GM12878 (cell line): ENCODE results near the gene DCAF8. TPM values are rescaled to one million over a fixed set of nuclear protein-coding genes. Genes with fewer than 3 reads are reported as not detected.

Source experiments
- ATAC-seq: fragments of 200-7000 bp; cut with Tn5 transposase; 3 replicates; pipeline ENCODE4 v1.9.1; 2020; ENCODE audit warnings: mild to moderate bottlenecking, moderate library complexity
- BruUV-seq: library from RNA; stranded (reverse); fragments of 400-500 nt; replicated peaks from 2 replicates; lab custom pipeline; 2021; lab: Mats Ljungman, UMichigan
- CTCF ChIA-PET: fragments of 300-600 bp; sonication (Branson Sonifier 250); formaldehyde crosslinking; extraction: SDS; loops from one replicate; lab custom pipeline; 2021; ENCODE audit warnings: inconsistent platforms; lab: Yijun Ruan, JAX
- POLR2A ChIA-PET: fragments of 350-600 bp; formaldehyde crosslinking; extraction: SDS; loops from one replicate; lab custom pipeline; 2021; ENCODE audit warnings: inconsistent platforms; lab: Charles Lee
- RAD21 ChIA-PET: fragments of 300-600 bp; sonication (Branson Sonifier 250); formaldehyde crosslinking; loops from one replicate; lab custom pipeline; 2023; ENCODE audit warnings: antibody characterized with exemption; ENCODE audit not compliant: unreplicated experiment; lab: Charles Lee
- SMC1A ChIA-PET: fragments of 300-600 bp; sonication (Branson Sonifier 250); formaldehyde crosslinking; loops from one replicate; lab custom pipeline; 2023; ENCODE audit not compliant: unreplicated experiment, uncharacterized antibody; lab: Charles Lee
- DNase-seq: peaks from one replicate; pipeline ENCODE4 v3.0.0-alpha.2; 2011; ENCODE audit warnings: low read depth, low spot score
- FAIRE-seq: peaks from 3 replicates; lab custom pipeline; 2011; peaks lifted over from hg19 to GRCh38; lab: Jason Lieb, UNC
- H2AFZ ChIP-seq: 2 replicates; pipeline ENCODE4 v1.6.0; 2011; ENCODE audit warnings: low read depth, low read length, control low read depth; ENCODE audit not compliant: control insufficient read depth
- H3K27ac ChIP-seq: 2 replicates; pipeline ENCODE4 v1.5.1; 2011; ENCODE audit warnings: control low read depth; ENCODE audit not compliant: control insufficient read depth, insufficient read depth
- H3K27me3 ChIP-seq, 2 experiments: replicated peaks in 1 of 2; 2 replicates each; pipeline versions ENCODE4 v1.6.0 to v1.6.1; 2011; ENCODE audit warnings: low read length in 1 of 2; ENCODE audit not compliant: control insufficient read depth in 2 of 2, insufficient read depth in 2 of 2
- H3K36me3 ChIP-seq, 2 experiments: 2 replicates each; pipeline ENCODE4 v1.5.1; 2011; ENCODE audit warnings: low read length in 1 of 2; ENCODE audit not compliant: control insufficient read depth in 2 of 2, insufficient read depth in 2 of 2
- H3K4me1 ChIP-seq: 2 replicates; pipeline ENCODE4 v1.6.1; 2011; ENCODE audit warnings: mild to moderate bottlenecking, low read length, moderate library complexity, mixed read lengths; ENCODE audit not compliant: control insufficient read depth, insufficient read depth
- H3K4me2 ChIP-seq: 2 replicates; pipeline ENCODE4 v1.6.0; 2011; ENCODE audit warnings: control low read depth; ENCODE audit not compliant: control insufficient read depth, insufficient read depth
- H3K4me3 ChIP-seq: fragments of 200-600 bp; sonication (generic); 2 replicates; pipeline ENCODE4 v1.5.1; 2016
- H3K79me2 ChIP-seq: 2 replicates; pipeline ENCODE4 v1.6.0; 2011; ENCODE audit warnings: low read length; ENCODE audit not compliant: control insufficient read depth, insufficient read depth
- H3K9ac ChIP-seq: 2 replicates; pipeline ENCODE4 v1.8.0; 2011; ENCODE audit warnings: low read length, control low read depth, mixed read lengths; ENCODE audit not compliant: control insufficient read depth, insufficient read depth
- H3K9me3 ChIP-seq: replicated peaks from 3 replicates; pipeline ENCODE4 v1.5.1; 2011; ENCODE audit warnings: mild to moderate bottlenecking, low read length; ENCODE audit not compliant: control insufficient read depth, insufficient read depth
- H4K20me1 ChIP-seq: 2 replicates; pipeline ENCODE4 v1.6.0; 2011; ENCODE audit not compliant: control insufficient read depth, insufficient read depth
- ATF7 ChIP-seq: fragments of 450-650 bp; IDR thresholded peaks from 2 replicates; pipeline ENCODE4 v1.6.1; 2016; ENCODE audit warnings: low read depth, mild to moderate bottlenecking
- CHD1 ChIP-seq: IDR thresholded peaks from 2 replicates; pipeline ENCODE4 v1.6.1; 2012; ENCODE audit warnings: low read depth, low read length, improper control_type of control experiment
- CREM ChIP-seq: IDR thresholded peaks from 2 replicates; pipeline ENCODE4 v1.6.1; 2014; ENCODE audit warnings: antibody characterized with exemption, low read depth
- EED ChIP-seq: sonication (generic); IDR thresholded peaks from 2 replicates; pipeline ENCODE4 v1.6.1; 2016; ENCODE audit warnings: antibody characterized with exemption, low read depth
- ETV6 ChIP-seq, 2 experiments: fragments of 450-650 bp in 1 of 2; IDR thresholded peaks in 1 of 2; conservative IDR thresholded peaks in 1 of 2; 2 replicates each; pipeline ENCODE4 v1.6.1; 2014; ENCODE audit warnings: antibody characterized with exemption in 1 of 2, borderline replicate concordance in 1 of 2, low read depth in 1 of 2, mild to moderate bottlenecking in 1 of 2, moderate library complexity in 1 of 2
- HDAC2 ChIP-seq: fragments of 200-600 bp; sonication (generic); IDR thresholded peaks from 2 replicates; pipeline ENCODE4 v1.6.1; 2017
- LARP7 ChIP-seq: fragments of 450-650 bp; IDR thresholded peaks from 2 replicates; pipeline ENCODE4 v1.6.1; 2017; ENCODE audit warnings: mild to moderate bottlenecking
- MTA3 ChIP-seq: IDR thresholded peaks from 2 replicates; pipeline ENCODE4 v1.6.1; 2012; ENCODE audit warnings: low read length, inconsistent platforms, borderline replicate concordance
- RUNX3 ChIP-seq: IDR thresholded peaks from 2 replicates; pipeline ENCODE4 v1.6.1; 2012; ENCODE audit warnings: low read length, inconsistent platforms
- SP1 ChIP-seq: IDR thresholded peaks from one replicate; pipeline ENCODE4 v1.6.1; 2011; ENCODE audit warnings: low read depth, low read length
- TCF7 ChIP-seq: IDR thresholded peaks from 2 replicates; pipeline ENCODE4 v1.6.1; 2014; ENCODE audit warnings: antibody characterized with exemption, borderline replicate concordance
- WGBS: methylation state at CpG from one replicate; pipeline ENCODE4 v1.1.6; 2016; ENCODE audit warnings: low lambda C conversion rate; ENCODE audit not compliant: insufficient replicate concordance, insufficient coverage; ENCODE audit errors: missing lambda C conversion rate; 5-methylcytosine and 5-hydroxymethylcytosine counted together
- in situ Hi-C: fragments of 300-500 bp; cut with MboI; formaldehyde crosslinking; loops from 9 replicates; pipeline ENCODE4 v1.14.3; 2018; ENCODE audit warnings: mixed read lengths
- intact Hi-C: fragments of 100-400 bp; cut with micrococcal nuclease; formaldehyde crosslinking; loops from one replicate; pipeline ENCODE4 v1.14.2; 2022; ENCODE audit not compliant: unreplicated experiment
- polyA plus RNA-seq, 11 experiments: library from polyadenylated mRNA; depleted of rRNA in 4 of 11; unstranded in 6 of 11; stranded (reverse) in 5 of 11; fragments of >200 nt; fragmentation: Nextera tagmentation in 4 of 11; fragmentation: Illumina TruSeq in 1 of 11; extraction: Ambion mirVana in 4 of 11; extraction: Trizol in 1 of 11; gene quantifications; 1 replicate in 1 of 11; 2 replicates in 10 of 11; pipeline versions ENCODE4 v1.2.1 to v1.2.3, GENCODE V29; 2011 to 2016; ENCODE audit warnings: inconsistent platforms in 2 of 11, missing spikeins in 2 of 11, low read depth in 1 of 11
- total RNA-seq, 4 experiments: library from RNA; depleted of rRNA in 3 of 4; stranded (reverse); fragments of >200 nt in 3 of 4; fragmentation: Illumina TruSeq in 1 of 4; extraction: Trizol in 1 of 4; gene quantifications; 2 replicates each; pipeline versions ENCODE4 v1.2.1 to v1.2.3, GENCODE V29; 2013 to 2021
- TF ChIP-seq, protein P1 (sequence below): IDR thresholded peaks from 2 replicates; pipeline ENCODE4 v1.6.1; 2012; ENCODE audit warnings: low read depth, low read length, improper control_type of control experiment
- TF ChIP-seq, protein P2 (sequence below): fragments of 450-650 bp; conservative IDR thresholded peaks from 2 replicates; pipeline ENCODE4 v1.6.1; 2017; ENCODE audit warnings: mild to moderate bottlenecking, moderate library complexity
- TF ChIP-seq, protein P3 (sequence below): fragments of 450-650 bp; IDR thresholded peaks from 2 replicates; pipeline ENCODE4 v1.6.1; 2018; ENCODE audit warnings: mild to moderate bottlenecking, low read depth, moderate library complexity; ENCODE audit not compliant: partially characterized antibody

DCAF8 gene
- total and polyA plus RNA-seq, 10 of the 15 experiments (the other 5 are each of a cell fraction or from before 2014, with no cell fraction given), result 10.4 to 152 (median 84.6) TPM

DNA sequence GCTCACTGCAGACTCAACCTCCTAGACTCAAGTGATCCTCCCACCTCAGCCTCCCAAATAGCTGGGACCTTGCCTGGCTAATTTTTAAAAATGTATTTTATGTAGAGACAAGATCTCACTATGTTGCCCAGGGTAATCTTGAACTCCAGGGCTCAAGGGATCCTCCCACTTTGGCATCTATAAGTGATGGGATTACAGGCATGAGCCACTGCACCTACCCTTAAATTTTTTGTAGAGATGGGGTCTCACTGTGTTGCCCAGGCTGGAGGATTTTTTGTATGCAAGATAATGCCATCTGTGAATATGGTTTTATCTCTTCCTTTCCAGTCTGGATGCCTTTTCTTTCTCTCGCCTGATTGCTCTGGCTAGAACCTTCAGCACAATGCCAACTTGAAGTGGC, 8.7 kb upstream of the DCAF8 start:
- BruUV-seq, result no TSS peak
- in situ Hi-C loops (no loop called here), intact Hi-C loops (no loop called here)
- ChIA-PET RAD21 (no interaction called here), SMC1A (interaction anchor here (0.7 kb wide), 1 partner anchor 20 kb away, joined by 3 read pairs; no protein-coding TSS in a partner anchor), POLR2A (no interaction called here), CTCF (interaction anchor here (1.3 to 3.1 kb wide), 2 partner anchors 20 to 106 kb away, joined by 4 to 11 read pairs; no protein-coding TSS in a partner anchor)
- FAIRE-seq (no peak), DNase-seq (no peak), ATAC-seq (no peak)
- no peaks in the 10 kb centered on the region for H3K4me1 ChIP-seq
- 80% methylated on average over 1 of the region's 1 CpG for WGBS
- H3K79me2 ChIP-seq, result no peaks in the 10 kb centered on the region
- H3K36me3 ChIP-seq, result no peaks in the 10 kb centered on the region
- no peak overlapping the region for H3K9ac ChIP-seq
- no peak overlapping the region for H3K4me2 ChIP-seq
- H3K27me3 ChIP-seq, result no peaks in the 10 kb centered on the region
- H4K20me1 ChIP-seq, result no peaks in the 10 kb centered on the region
- H2AFZ ChIP-seq, result no peak overlapping the region
- no peak overlapping the region for H3K4me3 ChIP-seq
- no peaks in the 10 kb centered on the region for H3K9me3 ChIP-seq
- TF ChIP-seq HDAC2 (no peak), MTA3 (no peak), RUNX3 (no peak), CHD1 (no peak), ETV6 (conservative IDR thresholded peaks at IDR 0.05 in 1 of 2, IDR thresholded peaks at IDR 0.05 in 1 of 2; ENCODE audit: borderline replicate concordance in 1 of 2, low read depth in 1 of 2) (no peak), ATF7 (no peak), TCF7 (no peak), EED (no peak), CREM (no peak), LARP7 (no peak), SP1 (no peak)
- TF ChIP-seq, protein P1, sequence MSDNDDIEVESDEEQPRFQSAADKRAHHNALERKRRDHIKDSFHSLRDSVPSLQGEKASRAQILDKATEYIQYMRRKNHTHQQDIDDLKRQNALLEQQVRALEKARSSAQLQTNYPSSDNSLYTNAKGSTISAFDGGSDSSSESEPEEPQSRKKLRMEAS, result no peak
- TF ChIP-seq, protein P2, sequence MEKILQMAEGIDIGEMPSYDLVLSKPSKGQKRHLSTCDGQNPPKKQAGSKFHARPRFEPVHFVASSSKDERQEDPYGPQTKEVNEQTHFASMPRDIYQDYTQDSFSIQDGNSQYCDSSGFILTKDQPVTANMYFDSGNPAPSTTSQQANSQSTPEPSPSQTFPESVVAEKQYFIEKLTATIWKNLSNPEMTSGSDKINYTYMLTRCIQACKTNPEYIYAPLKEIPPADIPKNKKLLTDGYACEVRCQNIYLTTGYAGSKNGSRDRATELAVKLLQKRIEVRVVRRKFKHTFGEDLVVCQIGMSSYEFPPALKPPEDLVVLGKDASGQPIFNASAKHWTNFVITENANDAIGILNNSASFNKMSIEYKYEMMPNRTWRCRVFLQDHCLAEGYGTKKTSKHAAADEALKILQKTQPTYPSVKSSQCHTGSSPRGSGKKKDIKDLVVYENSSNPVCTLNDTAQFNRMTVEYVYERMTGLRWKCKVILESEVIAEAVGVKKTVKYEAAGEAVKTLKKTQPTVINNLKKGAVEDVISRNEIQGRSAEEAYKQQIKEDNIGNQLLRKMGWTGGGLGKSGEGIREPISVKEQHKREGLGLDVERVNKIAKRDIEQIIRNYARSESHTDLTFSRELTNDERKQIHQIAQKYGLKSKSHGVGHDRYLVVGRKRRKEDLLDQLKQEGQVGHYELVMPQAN, result no peak
- TF ChIP-seq, protein P3, sequence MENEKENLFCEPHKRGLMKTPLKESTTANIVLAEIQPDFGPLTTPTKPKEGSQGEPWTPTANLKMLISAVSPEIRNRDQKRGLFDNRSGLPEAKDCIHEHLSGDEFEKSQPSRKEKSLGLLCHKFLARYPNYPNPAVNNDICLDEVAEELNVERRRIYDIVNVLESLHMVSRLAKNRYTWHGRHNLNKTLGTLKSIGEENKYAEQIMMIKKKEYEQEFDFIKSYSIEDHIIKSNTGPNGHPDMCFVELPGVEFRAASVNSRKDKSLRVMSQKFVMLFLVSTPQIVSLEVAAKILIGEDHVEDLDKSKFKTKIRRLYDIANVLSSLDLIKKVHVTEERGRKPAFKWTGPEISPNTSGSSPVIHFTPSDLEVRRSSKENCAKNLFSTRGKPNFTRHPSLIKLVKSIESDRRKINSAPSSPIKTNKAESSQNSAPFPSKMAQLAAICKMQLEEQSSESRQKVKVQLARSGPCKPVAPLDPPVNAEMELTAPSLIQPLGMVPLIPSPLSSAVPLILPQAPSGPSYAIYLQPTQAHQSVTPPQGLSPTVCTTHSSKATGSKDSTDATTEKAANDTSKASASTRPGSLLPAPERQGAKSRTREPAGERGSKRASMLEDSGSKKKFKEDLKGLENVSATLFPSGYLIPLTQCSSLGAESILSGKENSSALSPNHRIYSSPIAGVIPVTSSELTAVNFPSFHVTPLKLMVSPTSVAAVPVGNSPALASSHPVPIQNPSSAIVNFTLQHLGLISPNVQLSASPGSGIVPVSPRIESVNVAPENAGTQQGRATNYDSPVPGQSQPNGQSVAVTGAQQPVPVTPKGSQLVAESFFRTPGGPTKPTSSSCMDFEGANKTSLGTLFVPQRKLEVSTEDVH, result no peak
- no peak overlapping the region for H3K27ac ChIP-seq
